ENCODE results near the gene DOCK10. TPM values are rescaled to one million over a fixed set of nuclear protein-coding genes. Genes with fewer than 3 reads are reported as not detected.

Gene DOCK10
- total and polyA plus RNA-seq, 9 of the 15 experiments (the other 6 are each of a cell fraction or from before 2014, with no cell fraction given) = 0.01 to 0.87 (median 0.18) TPM

- TF ChIP-seq RAD21 (CRISPR knock-in tag; conservative IDR thresholded peaks at IDR 0.05 in 1 of 2, IDR thresholded peaks at IDR 0.05 in 1 of 2) (peak; percentile 33 to 66; a peak in 3 of 4 replicates), MECOM (CRISPR knock-in tag; IDR thresholded peaks at IDR 0.05) (no peak), MED1 (CRISPR knock-in tag; IDR thresholded peaks at IDR 0.05; ENCODE audit: borderline replicate concordance) (no peak), E2F3 (CRISPR knock-in tag; IDR thresholded peaks at IDR 0.05) (no peak)
- TF ChIP-seq, protein P1, sequence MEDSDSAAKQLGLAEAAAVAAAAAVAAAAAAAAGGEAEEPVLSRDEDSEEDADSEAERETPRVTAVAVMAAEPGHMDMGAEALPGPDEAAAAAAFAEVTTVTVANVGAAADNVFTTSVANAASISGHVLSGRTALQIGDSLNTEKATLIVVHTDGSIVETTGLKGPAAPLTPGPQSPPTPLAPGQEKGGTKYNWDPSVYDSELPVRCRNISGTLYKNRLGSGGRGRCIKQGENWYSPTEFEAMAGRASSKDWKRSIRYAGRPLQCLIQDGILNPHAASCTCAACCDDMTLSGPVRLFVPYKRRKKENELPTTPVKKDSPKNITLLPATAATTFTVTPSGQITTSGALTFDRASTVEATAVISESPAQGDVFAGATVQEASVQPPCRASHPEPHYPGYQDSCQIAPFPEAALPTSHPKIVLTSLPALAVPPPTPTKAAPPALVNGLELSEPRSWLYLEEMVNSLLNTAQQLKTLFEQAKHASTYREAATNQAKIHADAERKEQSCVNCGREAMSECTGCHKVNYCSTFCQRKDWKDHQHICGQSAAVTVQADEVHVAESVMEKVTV (CRISPR knock-in tag; IDR thresholded peaks at IDR 0.05) = peak; percentile 33; the same call in 1 of the 2 replicates
Observed at GRCh38 chr2:224778474-224778877, 263.8 kb downstream of the DOCK10 start (continued).

GRCh38 chr2:224777559-224777930 lies 264.7 kb downstream of the DOCK10 start:
- CTCF ChIA-PET (ENCODE audit: low intra/inter-chr PET ratio) = interaction anchor here (1.4 kb wide), 1 partner anchor 808 kb away, joined by 5 read pairs; no protein-coding TSS in a partner anchor
- no TSS peak for BruUV-seq (replicated peaks)
- TF ChIP-seq ZSCAN32 (CRISPR knock-in tag; IDR thresholded peaks at IDR 0.05) = no peak
- TF ChIP-seq NELFE (IDR thresholded peaks at IDR 0.05; ENCODE audit: insufficient read depth, insufficient read length) = no peak
- TF ChIP-seq ZBTB33 (CRISPR knock-in tag; IDR thresholded peaks at IDR 0.05) = no peak
- TF ChIP-seq HNRNPLL (IDR thresholded peaks at IDR 0.05; ENCODE audit: low read depth, low read length, poor library complexity, severe bottlenecking) = no peak
- no peak for TF ChIP-seq MCM3 (IDR thresholded peaks at IDR 0.05)
- no peak for TF ChIP-seq KLF6 (CRISPR knock-in tag; IDR thresholded peaks at IDR 0.05; ENCODE audit: borderline replicate concordance)
- TF ChIP-seq, protein P2, sequence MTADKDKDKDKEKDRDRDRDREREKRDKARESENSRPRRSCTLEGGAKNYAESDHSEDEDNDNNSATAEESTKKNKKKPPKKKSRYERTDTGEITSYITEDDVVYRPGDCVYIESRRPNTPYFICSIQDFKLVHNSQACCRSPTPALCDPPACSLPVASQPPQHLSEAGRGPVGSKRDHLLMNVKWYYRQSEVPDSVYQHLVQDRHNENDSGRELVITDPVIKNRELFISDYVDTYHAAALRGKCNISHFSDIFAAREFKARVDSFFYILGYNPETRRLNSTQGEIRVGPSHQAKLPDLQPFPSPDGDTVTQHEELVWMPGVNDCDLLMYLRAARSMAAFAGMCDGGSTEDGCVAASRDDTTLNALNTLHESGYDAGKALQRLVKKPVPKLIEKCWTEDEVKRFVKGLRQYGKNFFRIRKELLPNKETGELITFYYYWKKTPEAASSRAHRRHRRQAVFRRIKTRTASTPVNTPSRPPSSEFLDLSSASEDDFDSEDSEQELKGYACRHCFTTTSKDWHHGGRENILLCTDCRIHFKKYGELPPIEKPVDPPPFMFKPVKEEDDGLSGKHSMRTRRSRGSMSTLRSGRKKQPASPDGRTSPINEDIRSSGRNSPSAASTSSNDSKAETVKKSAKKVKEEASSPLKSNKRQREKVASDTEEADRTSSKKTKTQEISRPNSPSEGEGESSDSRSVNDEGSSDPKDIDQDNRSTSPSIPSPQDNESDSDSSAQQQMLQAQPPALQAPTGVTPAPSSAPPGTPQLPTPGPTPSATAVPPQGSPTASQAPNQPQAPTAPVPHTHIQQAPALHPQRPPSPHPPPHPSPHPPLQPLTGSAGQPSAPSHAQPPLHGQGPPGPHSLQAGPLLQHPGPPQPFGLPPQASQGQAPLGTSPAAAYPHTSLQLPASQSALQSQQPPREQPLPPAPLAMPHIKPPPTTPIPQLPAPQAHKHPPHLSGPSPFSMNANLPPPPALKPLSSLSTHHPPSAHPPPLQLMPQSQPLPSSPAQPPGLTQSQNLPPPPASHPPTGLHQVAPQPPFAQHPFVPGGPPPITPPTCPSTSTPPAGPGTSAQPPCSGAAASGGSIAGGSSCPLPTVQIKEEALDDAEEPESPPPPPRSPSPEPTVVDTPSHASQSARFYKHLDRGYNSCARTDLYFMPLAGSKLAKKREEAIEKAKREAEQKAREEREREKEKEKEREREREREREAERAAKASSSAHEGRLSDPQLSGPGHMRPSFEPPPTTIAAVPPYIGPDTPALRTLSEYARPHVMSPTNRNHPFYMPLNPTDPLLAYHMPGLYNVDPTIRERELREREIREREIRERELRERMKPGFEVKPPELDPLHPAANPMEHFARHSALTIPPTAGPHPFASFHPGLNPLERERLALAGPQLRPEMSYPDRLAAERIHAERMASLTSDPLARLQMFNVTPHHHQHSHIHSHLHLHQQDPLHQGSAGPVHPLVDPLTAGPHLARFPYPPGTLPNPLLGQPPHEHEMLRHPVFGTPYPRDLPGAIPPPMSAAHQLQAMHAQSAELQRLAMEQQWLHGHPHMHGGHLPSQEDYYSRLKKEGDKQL (CRISPR knock-in tag; IDR thresholded peaks at IDR 0.05; ENCODE audit: borderline replicate concordance) = no peak

More at GRCh38 chr2:224777559-224777930, 264.7 kb downstream of the DOCK10 start:
- H3K4me1 ChIP-seq (replicated peaks in 1 of 2; ENCODE audit: control insufficient read depth in 2 of 2, insufficient read depth in 2 of 2, low read length in 2 of 2) = no peaks in the 10 kb centered on the region
- intact Hi-C loops (cut with micrococcal nuclease) = loop anchor here (5.0 kb wide), 2 partner anchors 130 to 805 kb away; no protein-coding TSS in a partner anchor
- H3K27ac ChIP-seq (ENCODE audit: extremely low read depth, low read depth, low read length) = no peak overlapping the region
- H3K79me2 ChIP-seq (ENCODE audit: control insufficient read depth, insufficient read depth, low read length) = no peaks in the 10 kb centered on the region
- no peak overlapping the region for H3K4me3 ChIP-seq
- no peak overlapping the region for H3K9ac ChIP-seq (ENCODE audit: insufficient read depth in 1 of 2, low read depth in 2 of 2, low read length in 2 of 2)
- no peaks in the 10 kb centered on the region for H3K36me3 ChIP-seq (ENCODE audit: control insufficient read depth, insufficient read depth, low read length)
- in situ Hi-C loops (cut with MboI) = loop anchor here (10.0 kb wide), 1 partner anchor 423 kb away; no protein-coding TSS in a partner anchor
- 0% methylated on average over 3 of the region's 3 CpGs for WGBS (ENCODE audit: insufficient coverage, low coverage, missing lambda C conversion rate)
- DNase-seq (ENCODE audit: extremely low read depth in 1 of 4, low spot score in 3 of 4) (no peak), FAIRE-seq (no peak), ATAC-seq (no peak)
- H3K9me3 ChIP-seq (replicated peaks; ENCODE audit: control insufficient read depth, insufficient read depth, low read depth, low read length) = no peaks in the 10 kb centered on the region
- H3K9me1 ChIP-seq (ENCODE audit: control insufficient read depth, insufficient read depth, low read length) = no peaks in the 10 kb centered on the region
- H2AFZ ChIP-seq (ENCODE audit: low read depth, low read length) = no peak overlapping the region
- H4K20me1 ChIP-seq (replicated peaks; ENCODE audit: control insufficient read depth, insufficient read depth, low read length) = no peaks in the 10 kb centered on the region
- H3K27me3 ChIP-seq (ENCODE audit: control insufficient read depth in 2 of 2, insufficient read depth in 2 of 2, low read length in 2 of 2) = no peaks in the 10 kb centered on the region
- H3K4me2 ChIP-seq (ENCODE audit: insufficient read depth, low read length) = no peak overlapping the region
- POLR2A ChIA-PET = no interaction called here

All from K562 (cell line).